ENCODE data around the gene ARFGAP2. TPM values are rescaled to one million over a fixed set of nuclear protein-coding genes. Genes with fewer than 3 reads are reported as not detected.

Gene ARFGAP2
- total and polyA plus RNA-seq, 9 of the 15 experiments (the other 6 are each of a cell fraction or from before 2014, with no cell fraction given), result 29.1 to 140 (median 90.1) TPM

DNA sequence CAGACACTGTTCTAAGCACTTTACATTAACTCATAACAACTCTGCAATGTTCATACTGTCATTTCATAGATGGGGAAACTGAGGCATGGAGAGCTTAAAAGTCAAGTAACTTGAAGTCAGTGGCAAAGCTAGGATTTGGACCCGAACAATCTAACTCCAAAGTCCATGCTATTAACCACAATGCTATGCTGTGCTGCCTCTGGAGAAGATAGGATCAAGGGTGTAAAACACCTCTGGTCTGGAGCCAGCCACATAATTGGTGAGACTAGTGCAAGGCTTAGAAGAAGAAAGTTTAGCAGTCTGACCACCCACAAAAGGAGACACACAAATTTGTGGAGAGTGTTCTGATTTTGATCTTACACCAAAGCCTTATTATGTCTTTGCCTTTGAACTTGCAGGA, 43.7 kb downstream of the ARFGAP2 start:
- no peaks in the 10 kb centered on the region; the same call in 1 of the 2 replicates for H4K20me1 ChIP-seq (replicated peaks; ENCODE audit: control insufficient read depth, insufficient read depth, low read length)
- DNase-seq (ENCODE audit: extremely low read depth in 1 of 4, low spot score in 3 of 4) (no peak), FAIRE-seq (peak; percentile 58), ATAC-seq (peak; percentile 43; the same call in 1 of the 3 replicates)
- 5% methylated on average over 1 of the region's 1 CpG for WGBS (ENCODE audit: insufficient coverage, low coverage, missing lambda C conversion rate)
- H3K27me3 ChIP-seq (ENCODE audit: control insufficient read depth in 2 of 2, insufficient read depth in 2 of 2, low read length in 2 of 2), result no peaks in the 10 kb centered on the region; a peak in 1 of 5 replicates
- no peak overlapping the region for H3K27ac ChIP-seq (ENCODE audit: extremely low read depth, low read depth, low read length)
- TF ChIP-seq CHD2 (IDR thresholded peaks at IDR 0.05; ENCODE audit: low read depth, low read length) (no peak), SAFB (IDR thresholded peaks at IDR 0.05; ENCODE audit: borderline replicate concordance, low read depth, low read length) (no peak), CBX5 (IDR thresholded peaks at IDR 0.05; ENCODE audit: borderline replicate concordance, low read depth) (no peak), PCBP2 (IDR thresholded peaks at IDR 0.05; ENCODE audit: low read depth, low read length, poor library complexity, severe bottlenecking) (no peak), ZNF445 (CRISPR knock-in tag; IDR thresholded peaks at IDR 0.05; ENCODE audit: low read depth) (no peak), MAFF (IDR thresholded peaks at IDR 0.05; ENCODE audit: low read length) (no peak), TCF7L2 (IDR thresholded peaks at IDR 0.05; ENCODE audit: low read depth, low read length) (no peak), NFIC (IDR thresholded peaks at IDR 0.05) (no peak), MEF2D (tag; conservative IDR thresholded peaks at IDR 0.05; ENCODE audit: low read depth) (no peak), STAT5B (CRISPR knock-in tag; IDR thresholded peaks at IDR 0.05) (no peak), SPI1 (IDR thresholded peaks at IDR 0.05; ENCODE audit: borderline replicate concordance, low read depth, low read length) (no peak), CCAR2 (IDR thresholded peaks at IDR 0.05; ENCODE audit: low read depth, low read length) (no peak), ESRRA (IDR thresholded peaks at IDR 0.05; ENCODE audit: borderline replicate concordance, low read depth) (no peak), WHSC1 (IDR thresholded peaks at IDR 0.05; ENCODE audit: low read length) (no peak), CBX8 (IDR thresholded peaks at IDR 0.05; ENCODE audit: borderline replicate concordance, extremely low read depth, low read depth, low read length, poor library complexity, severe bottlenecking) (no peak), RAD21 (CRISPR knock-in tag; conservative IDR thresholded peaks at IDR 0.05 in 1 of 2, IDR thresholded peaks at IDR 0.05 in 1 of 2) (no peak), RFX5 (IDR thresholded peaks at IDR 0.05; ENCODE audit: low read depth, low read length) (no peak)
- TF ChIP-seq, protein P1, sequence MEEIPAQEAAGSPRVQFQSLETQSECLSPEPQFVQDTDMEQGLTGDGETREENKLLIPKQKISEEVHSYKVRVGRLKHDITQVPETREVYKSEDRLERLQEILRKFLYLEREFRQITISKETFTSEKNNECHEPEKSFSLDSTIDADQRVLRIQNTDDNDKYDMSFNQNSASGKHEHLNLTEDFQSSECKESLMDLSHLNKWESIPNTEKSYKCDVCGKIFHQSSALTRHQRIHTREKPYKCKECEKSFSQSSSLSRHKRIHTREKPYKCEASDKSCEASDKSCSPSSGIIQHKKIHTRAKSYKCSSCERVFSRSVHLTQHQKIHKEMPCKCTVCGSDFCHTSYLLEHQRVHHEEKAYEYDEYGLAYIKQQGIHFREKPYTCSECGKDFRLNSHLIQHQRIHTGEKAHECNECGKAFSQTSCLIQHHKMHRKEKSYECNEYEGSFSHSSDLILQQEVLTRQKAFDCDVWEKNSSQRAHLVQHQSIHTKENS (CRISPR knock-in tag; IDR thresholded peaks at IDR 0.05), result no peak
- H3K36me3 ChIP-seq (ENCODE audit: control insufficient read depth, insufficient read depth, low read length), result no peaks in the 10 kb centered on the region
- H2AFZ ChIP-seq (ENCODE audit: low read depth, low read length), result no peak overlapping the region
- ChIA-PET CTCF (ENCODE audit: low intra/inter-chr PET ratio) (no interaction called here), POLR2A (interaction anchor here (1.0 kb wide), 1 partner anchor 10 kb away, joined by 5 read pairs; no protein-coding TSS in a partner anchor)
- no peaks in the 10 kb centered on the region for H3K79me2 ChIP-seq (ENCODE audit: control insufficient read depth, insufficient read depth, low read length)
- no peaks in the 10 kb centered on the region for H3K9me3 ChIP-seq (replicated peaks; ENCODE audit: control insufficient read depth, insufficient read depth, low read depth, low read length)
- H3K9ac ChIP-seq (ENCODE audit: insufficient read depth in 1 of 2, low read depth in 2 of 2, low read length in 2 of 2), result no peak overlapping the region
- H3K4me1 ChIP-seq (replicated peaks in 1 of 2; ENCODE audit: control insufficient read depth in 2 of 2, insufficient read depth in 2 of 2, low read length in 2 of 2), result peaks cover 0 to 6% of the 10 kb centered on the region in 2 experiments; a peak in 2 of 5 replicates
- BruUV-seq (replicated peaks), result no TSS peak
- H3K4me3 ChIP-seq, result no peak overlapping the region
- in situ Hi-C loops (cut with MboI), result loop anchor here (10.0 kb wide), 1 partner anchor 388 kb away; no protein-coding TSS in a partner anchor
- intact Hi-C loops (cut with micrococcal nuclease), result no loop called here
- H3K4me2 ChIP-seq (ENCODE audit: insufficient read depth, low read length), result no peak overlapping the region
- H3K9me1 ChIP-seq (ENCODE audit: control insufficient read depth, insufficient read depth, low read length), result no peaks in the 10 kb centered on the region
